Activated CD4-positive, alpha-beta memory T cell treated with anti-CD3 and anti-CD28 coated beads for 36 hours (primary cell): ENCODE measurements around the gene GLI3. TPM values are rescaled to one million over a fixed set of nuclear protein-coding genes. Genes with fewer than 3 reads are reported as not detected.

Experiments used
- CTCF ChIA-PET: fragments of 350-600 bp; sonication (Branson Sonifier 250); formaldehyde crosslinking; loops from one replicate; lab custom pipeline; 2021; ENCODE audit warnings: antibody characterized with exemption, inconsistent platforms; lab: Charles Lee
- POLR2A ChIA-PET: fragments of 350-600 bp; sonication (Branson Sonifier 250); formaldehyde crosslinking; loops from one replicate; lab custom pipeline; 2021; ENCODE audit warnings: antibody characterized with exemption; lab: Charles Lee
- DNase-seq: peaks from one replicate; pipeline ENCODE4 v3.0.0-alpha.2; 2020
- H3K27ac Mint-ChIP-seq: one replicate; pipeline ENCODE4 v1.8.0; 2021; ENCODE audit warnings: mixed read lengths
- H3K27me3 Mint-ChIP-seq: one replicate; pipeline ENCODE4 v1.8.0; 2021; ENCODE audit warnings: mixed read lengths
- H3K36me3 Mint-ChIP-seq: one replicate; pipeline ENCODE4 v1.8.0; 2021; ENCODE audit warnings: mixed read lengths
- H3K4me1 Mint-ChIP-seq: one replicate; pipeline ENCODE4 v1.8.0; 2021; ENCODE audit warnings: low read depth, mixed read lengths
- H3K4me3 Mint-ChIP-seq: one replicate; pipeline ENCODE4 v1.8.0; 2021; ENCODE audit warnings: mild to moderate bottlenecking, mixed read lengths
- H3K9me3 Mint-ChIP-seq: one replicate; pipeline ENCODE4 v1.8.0; 2021; ENCODE audit warnings: mixed read lengths
- intact Hi-C: fragments of 100-400 bp; cut with micrococcal nuclease; formaldehyde crosslinking; loops from one replicate; pipeline ENCODE4 v1.15.1; 2023
- total RNA-seq, 2 experiments: library from RNA; stranded (reverse); gene quantifications; one replicate each; pipeline ENCODE4 v1.2.3, GENCODE V29; 2021

GLI3 gene
- total RNA-seq, 2 experiments from 2014 or later, result 0.02 TPM; not detected in 1

- Mint-ChIP-seq H3K9me3 (no peaks in the 10 kb centered on the region), H3K27ac (no peak overlapping the region), H3K4me1 (no peaks in the 10 kb centered on the region), H3K36me3 (no peaks in the 10 kb centered on the region), H3K27me3 (no peaks in the 10 kb centered on the region), H3K4me3 (no peak overlapping the region)
- DNase-seq, result no peak
- ChIA-PET POLR2A (no interaction called here), CTCF (no interaction called here)
- intact Hi-C loops, result no loop called here
Measured at GRCh38 chr7:42183547-42183946, 53.5 kb downstream of the GLI3 start.

- intact Hi-C loops, result no loop called here
- no peak for DNase-seq
- POLR2A ChIA-PET, result no interaction called here
- CTCF ChIA-PET, result no interaction called here
- Mint-ChIP-seq H3K4me1 (no peaks in the 10 kb centered on the region), H3K27ac (no peak overlapping the region), H3K27me3 (no peaks in the 10 kb centered on the region), H3K4me3 (no peak overlapping the region), H3K9me3 (no peaks in the 10 kb centered on the region), H3K36me3 (no peaks in the 10 kb centered on the region)
Measured at GRCh38 chr7:42181566-42181965, 55.4 kb downstream of the GLI3 start.

GRCh38 chr7:42180806-42181205 lies 56.2 kb downstream of the GLI3 start:
- no peak for DNase-seq
- POLR2A ChIA-PET, result no interaction called here
- CTCF ChIA-PET, result no interaction called here

GRCh38 chr7:42176724-42177101 lies 60.3 kb downstream of the GLI3 start:
- Mint-ChIP-seq H3K9me3 (no peaks in the 10 kb centered on the region), H3K4me1 (no peaks in the 10 kb centered on the region), H3K27me3 (peaks cover 2% of the 10 kb centered on the region), H3K27ac (no peak overlapping the region), H3K36me3 (no peaks in the 10 kb centered on the region), H3K4me3 (no peak overlapping the region)
- intact Hi-C loops, result no loop called here
- no peak for DNase-seq
- ChIA-PET POLR2A (no interaction called here), CTCF (no interaction called here)

More at GRCh38 chr7:42180806-42181205, 56.2 kb downstream of the GLI3 start:
- no peaks in the 10 kb centered on the region for H3K36me3 Mint-ChIP-seq
- no peaks in the 10 kb centered on the region for H3K9me3 Mint-ChIP-seq
- intact Hi-C loops, result no loop called here
- H3K27ac Mint-ChIP-seq, result no peak overlapping the region
- no peaks in the 10 kb centered on the region for H3K27me3 Mint-ChIP-seq
- H3K4me1 Mint-ChIP-seq, result no peaks in the 10 kb centered on the region
- H3K4me3 Mint-ChIP-seq, result no peak overlapping the region

- ChIA-PET POLR2A (no interaction called here), CTCF (no interaction called here)
- DNase-seq, result no peak
- intact Hi-C loops, result no loop called here
- Mint-ChIP-seq H3K9me3 (no peaks in the 10 kb centered on the region), H3K36me3 (no peaks in the 10 kb centered on the region), H3K4me3 (no peak overlapping the region), H3K27me3 (peaks cover 2% of the 10 kb centered on the region), H3K27ac (no peak overlapping the region), H3K4me1 (no peaks in the 10 kb centered on the region)
Measured at GRCh38 chr7:42175834-42176723, 60.9 kb downstream of the GLI3 start.

- Mint-ChIP-seq H3K27ac (no peak overlapping the region), H3K27me3 (peaks cover 2% of the 10 kb centered on the region)
- CTCF ChIA-PET, result no interaction called here
Measured at GRCh38 chr7:42174391-42174912, 62.6 kb downstream of the GLI3 start.

GRCh38 chr7:42170724-42171123 lies 66.3 kb downstream of the GLI3 start:
- DNase-seq, result no peak
- Mint-ChIP-seq H3K4me3 (no peak overlapping the region), H3K9me3 (no peaks in the 10 kb centered on the region), H3K27me3 (peaks cover 2% of the 10 kb centered on the region), H3K4me1 (no peaks in the 10 kb centered on the region), H3K36me3 (no peaks in the 10 kb centered on the region), H3K27ac (no peak overlapping the region)
- intact Hi-C loops, result no loop called here
- ChIA-PET POLR2A (no interaction called here), CTCF (no interaction called here)

More at GRCh38 chr7:42174391-42174912, 62.6 kb downstream of the GLI3 start:
- no peak overlapping the region for H3K4me3 Mint-ChIP-seq
- H3K4me1 Mint-ChIP-seq, result no peaks in the 10 kb centered on the region
- intact Hi-C loops, result no loop called here
- no peak for DNase-seq
- POLR2A ChIA-PET, result no interaction called here
- no peaks in the 10 kb centered on the region for H3K9me3 Mint-ChIP-seq
- H3K36me3 Mint-ChIP-seq, result no peaks in the 10 kb centered on the region

- H3K4me1 Mint-ChIP-seq, result no peaks in the 10 kb centered on the region
- no peak overlapping the region for H3K4me3 Mint-ChIP-seq
- H3K27me3 Mint-ChIP-seq, result no peaks in the 10 kb centered on the region
- ChIA-PET POLR2A (no interaction called here), CTCF (no interaction called here)
- intact Hi-C loops, result no loop called here
- no peak overlapping the region for H3K27ac Mint-ChIP-seq
- no peak for DNase-seq
- no peaks in the 10 kb centered on the region for H3K9me3 Mint-ChIP-seq
- H3K36me3 Mint-ChIP-seq, result no peaks in the 10 kb centered on the region
Measured at GRCh38 chr7:42168512-42168911, 68.5 kb downstream of the GLI3 start.

GRCh38 chr7:42167631-42168236 lies 69.3 kb downstream of the GLI3 start:
- Mint-ChIP-seq H3K4me1 (no peaks in the 10 kb centered on the region), H3K36me3 (no peaks in the 10 kb centered on the region), H3K27me3 (no peaks in the 10 kb centered on the region), H3K9me3 (no peaks in the 10 kb centered on the region), H3K4me3 (no peak overlapping the region), H3K27ac (no peak overlapping the region)
- DNase-seq, result no peak
- ChIA-PET POLR2A (no interaction called here), CTCF (interaction anchor here (0.6 kb wide), 1 partner anchor 422 kb away, joined by 3 read pairs; no protein-coding TSS in a partner anchor)
- intact Hi-C loops, result no loop called here

- ChIA-PET CTCF (no interaction called here), POLR2A (no interaction called here)
- intact Hi-C loops, result no loop called here
- no peaks in the 10 kb centered on the region for H3K36me3 Mint-ChIP-seq
- no peak for DNase-seq
- H3K9me3 Mint-ChIP-seq, result no peaks in the 10 kb centered on the region
- H3K27ac Mint-ChIP-seq, result no peak overlapping the region
- H3K27me3 Mint-ChIP-seq, result no peaks in the 10 kb centered on the region
- H3K4me1 Mint-ChIP-seq, result no peaks in the 10 kb centered on the region
- no peak overlapping the region for H3K4me3 Mint-ChIP-seq
Measured at GRCh38 chr7:42167206-42167605, 69.8 kb downstream of the GLI3 start.

GRCh38 chr7:42164881-42165428 lies 72.1 kb downstream of the GLI3 start:
- H3K4me3 Mint-ChIP-seq, result no peak overlapping the region
- H3K36me3 Mint-ChIP-seq, result no peaks in the 10 kb centered on the region
- no peak overlapping the region for H3K27ac Mint-ChIP-seq
- intact Hi-C loops, result no loop called here
- no peaks in the 10 kb centered on the region for H3K27me3 Mint-ChIP-seq
- no peaks in the 10 kb centered on the region for H3K9me3 Mint-ChIP-seq
- H3K4me1 Mint-ChIP-seq, result no peaks in the 10 kb centered on the region
- DNase-seq, result no peak
- POLR2A ChIA-PET, result no interaction called here
- CTCF ChIA-PET, result no interaction called here

GRCh38 chr7:42162560-42163325 lies 74.3 kb downstream of the GLI3 start:
- H3K9me3 Mint-ChIP-seq, result no peaks in the 10 kb centered on the region
- no peaks in the 10 kb centered on the region for H3K27me3 Mint-ChIP-seq
- intact Hi-C loops, result no loop called here
- DNase-seq, result no peak
- ChIA-PET POLR2A (no interaction called here), CTCF (no interaction called here)
- H3K4me3 Mint-ChIP-seq, result no peak overlapping the region
- H3K4me1 Mint-ChIP-seq, result no peaks in the 10 kb centered on the region
- no peaks in the 10 kb centered on the region for H3K36me3 Mint-ChIP-seq
- no peak overlapping the region for H3K27ac Mint-ChIP-seq
